HEK293 (cell line): ENCODE results near the gene CCDC149.

ENCODE experiments used
- CTCF ChIA-PET: fragments of 350-600 bp; formaldehyde crosslinking; extraction: SDS; loops from one replicate; lab custom pipeline; 2021; ENCODE audit warnings: antibody characterized with exemption; lab: Yijun Ruan, JAX
- POLR2A ChIA-PET: fragments of 300-600 bp; formaldehyde crosslinking; extraction: SDS; loops from one replicate; lab custom pipeline; 2020; ENCODE audit warnings: antibody characterized with exemption, inconsistent platforms; lab: Yijun Ruan, JAX
- H3K27ac ChIP-seq: fragments of 200-500 bp; sonication (Bioruptor generic); 2 replicates; pipeline ENCODE4 v1.5.1; 2014; ENCODE audit warnings: low read depth, low read length, control low read depth, inconsistent platforms; ENCODE audit errors: extremely low read depth
- H3K36me3 ChIP-seq, 2 experiments: fragments of 200-500 bp in 1 of 2; sonication (Bioruptor generic) in 1 of 2; 1 replicate in 1 of 2; 2 replicates in 1 of 2; pipeline ENCODE4 v1.5.1; 2014 to 2017; ENCODE audit warnings: inconsistent platforms in 2 of 2, low read length in 2 of 2; ENCODE audit not compliant: control insufficient read depth in 2 of 2, insufficient read depth in 1 of 2
- H3K4me1 ChIP-seq: fragments of 200-500 bp; sonication (Bioruptor generic); 2 replicates; pipeline ENCODE4 v1.5.1; 2014; ENCODE audit warnings: mild to moderate bottlenecking, low read length, inconsistent platforms; ENCODE audit not compliant: control insufficient read depth, insufficient read depth
- H3K4me3 ChIP-seq: 2 replicates; pipeline ENCODE4 v1.5.1; 2011; ENCODE audit warnings: low read depth, mild to moderate bottlenecking, control low read depth, low read length, moderate library complexity
- H3K9me3 ChIP-seq: fragments of 200-500 bp; sonication (Bioruptor generic); 2 replicates; pipeline ENCODE4 v1.5.1; 2014; ENCODE audit warnings: low read depth, low read length, inconsistent platforms; ENCODE audit not compliant: control insufficient read depth, insufficient read depth
- GLIS1 ChIP-seq: fragments of 450-650 bp; formaldehyde crosslinking; IDR thresholded peaks from 2 replicates; pipeline ENCODE4 v1.5.1; 2016; ENCODE audit warnings: missing biosample characterization, missing genetic modification characterization
- MZF1 ChIP-seq: fragments of 450-650 bp; formaldehyde crosslinking; IDR thresholded peaks from 2 replicates; pipeline ENCODE4 v1.5.1; 2017; ENCODE audit warnings: missing biosample characterization, missing genetic modification characterization, borderline replicate concordance
- PRDM6 ChIP-seq: fragments of 450-650 bp; formaldehyde crosslinking; IDR thresholded peaks from 2 replicates; pipeline ENCODE4 v1.5.1; 2017; ENCODE audit warnings: missing biosample characterization, missing genetic modification characterization
- TRIM28 ChIP-seq: IDR thresholded peaks from 2 replicates; pipeline ENCODE4 v1.6.1; 2011; ENCODE audit warnings: low read length, control low read depth, borderline replicate concordance
- WT1 ChIP-seq: fragments of 450-650 bp; formaldehyde crosslinking; IDR thresholded peaks from 2 replicates; pipeline ENCODE4 v1.5.1; 2016; ENCODE audit warnings: missing biosample characterization, missing genetic modification characterization
- YY2 ChIP-seq: fragments of 450-650 bp; formaldehyde crosslinking; IDR thresholded peaks from 2 replicates; pipeline ENCODE4 v1.5.1; 2016; ENCODE audit warnings: missing biosample characterization, missing genetic modification characterization
- ZFP41 ChIP-seq: fragments of 450-650 bp; formaldehyde crosslinking; IDR thresholded peaks from 2 replicates; pipeline ENCODE4 v1.5.1; 2016; ENCODE audit warnings: missing biosample characterization, missing genetic modification characterization, borderline replicate concordance
- ZFP69B ChIP-seq: fragments of 450-650 bp; formaldehyde crosslinking; IDR thresholded peaks from 2 replicates; pipeline ENCODE4 v1.5.1; 2016; ENCODE audit warnings: missing biosample characterization, missing genetic modification characterization
- ZNF146 ChIP-seq: fragments of 450-650 bp; formaldehyde crosslinking; IDR thresholded peaks from 2 replicates; pipeline ENCODE4 v1.5.1; 2016; ENCODE audit warnings: missing biosample characterization, missing genetic modification characterization
- ZNF18 ChIP-seq: fragments of 450-650 bp; formaldehyde crosslinking; IDR thresholded peaks from 2 replicates; pipeline ENCODE4 v1.5.1; 2016; ENCODE audit warnings: missing biosample characterization, missing genetic modification characterization
- ZNF280D ChIP-seq: fragments of 450-650 bp; formaldehyde crosslinking; IDR thresholded peaks from 2 replicates; pipeline ENCODE4 v1.5.1; 2016; ENCODE audit warnings: missing biosample characterization, missing genetic modification characterization
- ZNF302 ChIP-seq: fragments of 450-650 bp; formaldehyde crosslinking; IDR thresholded peaks from 2 replicates; pipeline ENCODE4 v1.5.1; 2016; ENCODE audit warnings: missing biosample characterization, missing genetic modification characterization, low read depth
- ZNF311 ChIP-seq: fragments of 450-650 bp; formaldehyde crosslinking; IDR thresholded peaks from 2 replicates; pipeline ENCODE4 v1.5.1; 2017; ENCODE audit warnings: missing biosample characterization, missing genetic modification characterization, borderline replicate concordance
- ZNF426 ChIP-seq: fragments of 450-650 bp; formaldehyde crosslinking; IDR thresholded peaks from 2 replicates; pipeline ENCODE4 v1.5.1; 2017; ENCODE audit warnings: missing biosample characterization, missing genetic modification characterization, mild to moderate bottlenecking, inconsistent platforms, moderate library complexity
- ZNF600 ChIP-seq: fragments of 450-650 bp; formaldehyde crosslinking; IDR thresholded peaks from 2 replicates; pipeline ENCODE4 v1.5.1; 2016; ENCODE audit warnings: missing biosample characterization, missing genetic modification characterization
- ZNF629 ChIP-seq: fragments of 450-650 bp; formaldehyde crosslinking; IDR thresholded peaks from 2 replicates; pipeline ENCODE4 v1.5.1; 2017; ENCODE audit warnings: missing biosample characterization, missing genetic modification characterization
- ZNF670 ChIP-seq: fragments of 450-650 bp; formaldehyde crosslinking; IDR thresholded peaks from 2 replicates; pipeline ENCODE4 v1.5.1; 2016; ENCODE audit warnings: missing biosample characterization, missing genetic modification characterization, low read depth
- ZNF747 ChIP-seq: fragments of 450-650 bp; formaldehyde crosslinking; IDR thresholded peaks from 2 replicates; pipeline ENCODE4 v1.5.1; 2016; ENCODE audit warnings: missing biosample characterization, missing genetic modification characterization
- ZNF76 ChIP-seq: fragments of 450-650 bp; formaldehyde crosslinking; IDR thresholded peaks from 2 replicates; pipeline ENCODE4; 2016; ENCODE audit warnings: low read depth, missing biosample characterization, missing genetic modification characterization, borderline replicate concordance
- ZSCAN23 ChIP-seq: fragments of 450-650 bp; formaldehyde crosslinking; IDR thresholded peaks from 2 replicates; pipeline ENCODE4 v1.5.1; 2016; ENCODE audit warnings: missing biosample characterization, missing genetic modification characterization
- ZSCAN30 ChIP-seq: fragments of 450-650 bp; IDR thresholded peaks from 2 replicates; pipeline ENCODE4 v1.5.1; 2018; ENCODE audit warnings: missing biosample characterization, mild to moderate bottlenecking, missing genetic modification characterization, moderate library complexity
- ZSCAN5A ChIP-seq: fragments of 450-650 bp; formaldehyde crosslinking; IDR thresholded peaks from 2 replicates; pipeline ENCODE4 v1.5.1; 2016; ENCODE audit warnings: missing biosample characterization, missing genetic modification characterization
- TF ChIP-seq, protein P1 (sequence below): fragments of 450-650 bp; formaldehyde crosslinking; conservative IDR thresholded peaks from 2 replicates; pipeline ENCODE4 v1.5.1; 2016; ENCODE audit warnings: low read depth, missing biosample characterization, missing genetic modification characterization

Gene CCDC149

GRCh38 chr4:24780936-24781495 is 131.8 kb downstream of the CCDC149 start (continued):
- TF ChIP-seq, protein P1, sequence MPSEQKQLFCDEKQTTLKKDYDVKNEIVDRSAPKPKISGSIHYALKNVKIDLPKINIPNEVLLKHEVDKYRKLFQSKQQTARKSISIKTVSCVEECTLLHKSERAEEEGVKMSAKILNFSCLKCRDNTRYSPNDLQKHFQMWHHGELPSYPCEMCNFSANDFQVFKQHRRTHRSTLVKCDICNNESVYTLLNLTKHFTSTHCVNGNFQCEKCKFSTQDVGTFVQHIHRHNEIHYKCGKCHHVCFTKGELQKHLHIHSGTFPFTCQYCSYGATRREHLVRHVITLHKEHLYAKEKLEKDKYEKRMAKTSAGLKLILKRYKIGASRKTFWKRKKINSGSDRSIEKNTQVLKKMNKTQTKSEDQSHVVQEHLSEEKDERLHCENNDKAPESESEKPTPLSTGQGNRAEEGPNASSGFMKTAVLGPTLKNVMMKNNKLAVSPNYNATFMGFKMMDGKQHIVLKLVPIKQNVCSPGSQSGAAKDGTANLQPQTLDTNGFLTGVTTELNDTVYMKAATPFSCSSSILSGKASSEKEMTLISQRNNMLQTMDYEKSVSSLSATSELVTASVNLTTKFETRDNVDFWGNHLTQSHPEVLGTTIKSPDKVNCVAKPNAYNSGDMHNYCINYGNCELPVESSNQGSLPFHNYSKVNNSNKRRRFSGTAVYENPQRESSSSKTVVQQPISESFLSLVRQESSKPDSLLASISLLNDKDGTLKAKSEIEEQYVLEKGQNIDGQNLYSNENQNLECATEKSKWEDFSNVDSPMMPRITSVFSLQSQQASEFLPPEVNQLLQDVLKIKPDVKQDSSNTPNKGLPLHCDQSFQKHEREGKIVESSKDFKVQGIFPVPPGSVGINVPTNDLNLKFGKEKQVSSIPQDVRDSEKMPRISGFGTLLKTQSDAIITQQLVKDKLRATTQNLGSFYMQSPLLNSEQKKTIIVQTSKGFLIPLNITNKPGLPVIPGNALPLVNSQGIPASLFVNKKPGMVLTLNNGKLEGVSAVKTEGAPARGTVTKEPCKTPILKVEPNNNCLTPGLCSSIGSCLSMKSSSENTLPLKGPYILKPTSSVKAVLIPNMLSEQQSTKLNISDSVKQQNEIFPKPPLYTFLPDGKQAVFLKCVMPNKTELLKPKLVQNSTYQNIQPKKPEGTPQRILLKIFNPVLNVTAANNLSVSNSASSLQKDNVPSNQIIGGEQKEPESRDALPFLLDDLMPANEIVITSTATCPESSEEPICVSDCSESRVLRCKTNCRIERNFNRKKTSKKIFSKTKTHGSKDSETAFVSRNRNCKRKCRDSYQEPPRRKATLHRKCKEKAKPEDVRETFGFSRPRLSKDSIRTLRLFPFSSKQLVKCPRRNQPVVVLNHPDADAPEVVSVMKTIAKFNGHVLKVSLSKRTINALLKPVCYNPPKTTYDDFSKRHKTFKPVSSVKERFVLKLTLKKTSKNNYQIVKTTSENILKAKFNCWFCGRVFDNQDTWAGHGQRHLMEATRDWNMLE (tag by site-specific recombination): no peak
- no peak for TF ChIP-seq ZNF747 (tag by site-specific recombination)
- no peak for TF ChIP-seq YY2 (tag by site-specific recombination)
- no peak for TF ChIP-seq WT1 (tag by site-specific recombination)
- no peak for TF ChIP-seq ZFP41 (tag by site-specific recombination)
- TF ChIP-seq ZSCAN30 (tag by site-specific recombination): no peak
- TF ChIP-seq TRIM28: no peak
- TF ChIP-seq ZSCAN5A: no peak
- no peak for TF ChIP-seq ZNF146
- no peak for TF ChIP-seq MZF1 (tag by site-specific recombination)
- no peak for TF ChIP-seq ZFP69B
- TF ChIP-seq ZNF302 (tag by site-specific recombination): no peak
- TF ChIP-seq, all 188 proteins: peak for 0

- ChIA-PET POLR2A (no interaction called here), CTCF (interaction anchor here (0.6 kb wide), 1 partner anchor 366 kb away, joined by 3 read pairs; no protein-coding TSS in a partner anchor)
- Histone ChIP-seq H3K27ac (no peak overlapping the region), H3K36me3 (no peaks in the 10 kb centered on the region), H3K4me1 (no peaks in the 10 kb centered on the region), H3K9me3 (no peaks in the 10 kb centered on the region), H3K4me3 (no peak overlapping the region)
- TF ChIP-seq ZNF600 (tag by site-specific recombination): no peak
- TF ChIP-seq PRDM6 (tag by site-specific recombination): no peak
- no peak for TF ChIP-seq ZNF670 (tag by site-specific recombination)
- TF ChIP-seq ZSCAN23 (tag by site-specific recombination): no peak
- TF ChIP-seq ZNF426 (tag by site-specific recombination): no peak
- TF ChIP-seq ZNF280D (tag by site-specific recombination): no peak
- TF ChIP-seq ZSCAN30 (tag by site-specific recombination): no peak
- no peak for TF ChIP-seq ZNF311 (tag by site-specific recombination)
- no peak for TF ChIP-seq ZNF76 (tag by site-specific recombination)
- TF ChIP-seq ZNF629 (tag by site-specific recombination): no peak
- TF ChIP-seq GLIS1 (tag by site-specific recombination): no peak
- no peak for TF ChIP-seq ZNF18 (tag by site-specific recombination)
Observed at GRCh38 chr4:24778464-24779225, 134.2 kb downstream of the CCDC149 start.
